ENCODE measurements around the gene NSUN4. TPM values are rescaled to one million over a fixed set of nuclear protein-coding genes. Genes with fewer than 3 reads are reported as not detected.

Gene NSUN4
- total RNA-seq, 1 donor from 2014 or later: 16.9 TPM

DNA sequence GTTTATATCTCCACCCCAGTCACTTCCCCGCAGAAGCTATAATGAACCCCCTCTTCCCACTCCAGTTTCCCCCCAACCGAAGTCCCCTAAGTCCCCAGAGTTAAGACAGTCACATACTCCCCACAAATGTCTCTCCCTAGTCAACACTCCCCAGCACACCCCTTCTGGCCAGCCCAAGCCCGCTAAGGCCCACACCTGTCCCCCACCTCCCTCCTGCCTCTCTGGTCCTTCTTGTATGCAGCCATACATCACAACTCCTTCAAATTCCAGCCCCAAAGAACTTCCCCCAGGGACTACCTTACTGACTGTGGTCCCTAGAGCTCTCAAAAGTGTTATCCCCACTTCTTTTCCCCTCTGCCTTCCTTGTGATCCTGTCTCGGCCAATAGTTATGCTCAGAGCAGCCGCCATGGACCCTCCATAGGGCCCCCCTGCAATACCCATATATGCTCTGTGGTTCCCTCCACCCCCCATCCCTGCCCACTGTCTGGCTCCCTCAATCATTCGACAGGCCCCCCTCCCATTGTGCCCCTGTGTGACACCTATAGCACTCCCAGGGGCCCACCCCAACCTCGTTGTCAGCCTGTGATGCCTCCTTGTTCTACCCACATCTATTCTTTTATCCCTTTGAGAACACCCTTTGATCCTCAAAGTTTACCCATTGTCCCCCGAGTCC, 2.2 kb downstream of the NSUN4 start:
- Histone ChIP-seq H3K79me2 (ENCODE audit: insufficient read depth, low read length) (peaks cover 33% of the 10 kb centered on the region), H3K9ac (ENCODE audit: low read length) (no peak overlapping the region), H3K36me3 (ENCODE audit: insufficient read depth, low read length) (peaks cover 9% of the 10 kb centered on the region), H2AFZ (ENCODE audit: low read depth, low read length) (no peak overlapping the region), H4K20me1 (ENCODE audit: insufficient read depth, low read length) (peaks cover 34% of the 10 kb centered on the region), H3K4me2 (ENCODE audit: low read length) (peak overlapping the region; percentile 96), H3K27ac (ENCODE audit: low read depth, low read length) (no peak overlapping the region), H3K4me3 (ENCODE audit: insufficient read depth, low read depth, low read length) (no peak overlapping the region), H3K9me3 (ENCODE audit: insufficient read depth, low read depth, low read length) (no peaks in the 10 kb centered on the region), H3K27me3 (ENCODE audit: insufficient read depth, low read length) (no peaks in the 10 kb centered on the region), H3K4me1 (ENCODE audit: insufficient read depth, low read length) (peaks cover 22% of the 10 kb centered on the region)
- Mint-ChIP-seq H3K4me3 (ENCODE audit: unreplicated experiment) (peak overlapping the region; percentile 97), H3K36me3 (ENCODE audit: low read depth, unreplicated experiment) (peaks cover 26% of the 10 kb centered on the region), H3K9me3 (ENCODE audit: unreplicated experiment) (no peaks in the 10 kb centered on the region), H3K27ac (ENCODE audit: unreplicated experiment) (peak overlapping the region; percentile 12), H3K4me1 (ENCODE audit: low read depth, unreplicated experiment) (peaks cover 15% of the 10 kb centered on the region), H3K27me3 (ENCODE audit: low read depth, unreplicated experiment) (peaks cover 2% of the 10 kb centered on the region)
- DNase-seq (ENCODE audit: low read depth): no peak
- FAIRE-seq: no peak
- no peak for TF ChIP-seq EZH2 (IDR thresholded peaks at IDR 0.05; ENCODE audit: insufficient read depth, low read length)
- TF ChIP-seq, protein P1, sequence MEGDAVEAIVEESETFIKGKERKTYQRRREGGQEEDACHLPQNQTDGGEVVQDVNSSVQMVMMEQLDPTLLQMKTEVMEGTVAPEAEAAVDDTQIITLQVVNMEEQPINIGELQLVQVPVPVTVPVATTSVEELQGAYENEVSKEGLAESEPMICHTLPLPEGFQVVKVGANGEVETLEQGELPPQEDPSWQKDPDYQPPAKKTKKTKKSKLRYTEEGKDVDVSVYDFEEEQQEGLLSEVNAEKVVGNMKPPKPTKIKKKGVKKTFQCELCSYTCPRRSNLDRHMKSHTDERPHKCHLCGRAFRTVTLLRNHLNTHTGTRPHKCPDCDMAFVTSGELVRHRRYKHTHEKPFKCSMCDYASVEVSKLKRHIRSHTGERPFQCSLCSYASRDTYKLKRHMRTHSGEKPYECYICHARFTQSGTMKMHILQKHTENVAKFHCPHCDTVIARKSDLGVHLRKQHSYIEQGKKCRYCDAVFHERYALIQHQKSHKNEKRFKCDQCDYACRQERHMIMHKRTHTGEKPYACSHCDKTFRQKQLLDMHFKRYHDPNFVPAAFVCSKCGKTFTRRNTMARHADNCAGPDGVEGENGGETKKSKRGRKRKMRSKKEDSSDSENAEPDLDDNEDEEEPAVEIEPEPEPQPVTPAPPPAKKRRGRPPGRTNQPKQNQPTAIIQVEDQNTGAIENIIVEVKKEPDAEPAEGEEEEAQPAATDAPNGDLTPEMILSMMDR (IDR thresholded peaks at IDR 0.05; ENCODE audit: insufficient read depth, low read depth, low read length): no peak

DNA sequence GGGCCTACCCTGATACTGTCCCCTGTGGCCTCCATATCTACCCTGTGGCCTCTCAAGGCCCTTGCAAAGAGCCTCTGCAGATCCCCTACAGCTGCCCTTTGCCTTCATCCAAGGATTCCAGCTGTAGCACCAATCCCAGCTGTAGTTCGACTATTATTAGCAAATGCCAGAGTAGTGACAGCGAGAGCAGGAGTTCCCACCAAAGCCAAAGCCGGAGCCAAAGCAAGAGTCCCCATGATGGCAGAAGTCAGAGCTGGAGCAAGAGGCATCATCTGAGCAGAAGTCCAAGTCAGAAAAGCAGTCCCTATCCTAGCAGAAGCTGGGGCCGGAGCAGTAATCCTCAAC, 2.7 kb downstream of the NSUN4 start:
- Mint-ChIP-seq H3K36me3 (ENCODE audit: low read depth, unreplicated experiment) (peaks cover 30% of the 10 kb centered on the region), H3K9me3 (ENCODE audit: unreplicated experiment) (no peaks in the 10 kb centered on the region), H3K27ac (ENCODE audit: unreplicated experiment) (no peak overlapping the region), H3K4me3 (ENCODE audit: unreplicated experiment) (no peak overlapping the region), H3K27me3 (ENCODE audit: low read depth, unreplicated experiment) (peaks cover 2% of the 10 kb centered on the region), H3K4me1 (ENCODE audit: low read depth, unreplicated experiment) (peaks cover 15% of the 10 kb centered on the region)
- Histone ChIP-seq H3K9ac (ENCODE audit: low read length) (no peak overlapping the region), H3K36me3 (ENCODE audit: insufficient read depth, low read length) (peaks cover 9% of the 10 kb centered on the region), H3K4me1 (ENCODE audit: insufficient read depth, low read length) (peaks cover 22% of the 10 kb centered on the region), H3K4me2 (ENCODE audit: low read length) (no peak overlapping the region), H3K79me2 (ENCODE audit: insufficient read depth, low read length) (peaks cover 33% of the 10 kb centered on the region), H4K20me1 (ENCODE audit: insufficient read depth, low read length) (peaks cover 34% of the 10 kb centered on the region), H3K27ac (ENCODE audit: low read depth, low read length) (no peak overlapping the region), H3K27me3 (ENCODE audit: insufficient read depth, low read length) (no peaks in the 10 kb centered on the region), H2AFZ (ENCODE audit: low read depth, low read length) (no peak overlapping the region), H3K9me3 (ENCODE audit: insufficient read depth, low read depth, low read length) (no peaks in the 10 kb centered on the region), H3K4me3 (ENCODE audit: insufficient read depth, low read depth, low read length) (no peak overlapping the region)
- FAIRE-seq: no peak
- no peak for DNase-seq (ENCODE audit: low read depth)
- TF ChIP-seq, protein P1 (IDR thresholded peaks at IDR 0.05; ENCODE audit: insufficient read depth, low read depth, low read length): no peak
- no peak for TF ChIP-seq EZH2 (IDR thresholded peaks at IDR 0.05; ENCODE audit: insufficient read depth, low read length)

DNA sequence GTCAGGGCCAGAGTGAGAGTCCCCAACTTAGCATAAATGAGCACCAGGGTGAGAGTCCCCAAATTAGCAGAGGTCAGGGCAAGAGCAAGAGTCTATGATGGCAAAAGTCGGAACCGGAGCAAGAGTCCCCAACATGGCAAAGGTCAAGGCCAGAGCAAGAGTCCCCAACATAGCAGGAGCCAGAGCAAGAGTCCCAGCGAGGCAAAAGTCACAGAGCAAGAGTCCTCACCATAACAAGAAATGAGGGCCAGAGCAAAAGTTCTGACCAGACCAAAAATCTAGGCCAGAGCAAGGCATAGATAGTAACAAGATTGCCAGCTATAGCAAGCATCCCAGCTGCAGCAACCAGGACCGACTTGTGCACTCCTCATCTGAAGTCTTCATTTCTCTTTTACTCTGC, 3.1 kb downstream of the NSUN4 start:
- H3K27me3 ChIP-seq (ENCODE audit: insufficient read depth, low read length): no peaks in the 10 kb centered on the region
- H3K79me2 ChIP-seq (ENCODE audit: insufficient read depth, low read length): peaks cover 33% of the 10 kb centered on the region
- no peak overlapping the region for H3K9ac ChIP-seq (ENCODE audit: low read length)
- Mint-ChIP-seq H3K27me3 (ENCODE audit: low read depth, unreplicated experiment) (peaks cover 2% of the 10 kb centered on the region), H3K9me3 (ENCODE audit: unreplicated experiment) (no peaks in the 10 kb centered on the region), H3K4me1 (ENCODE audit: low read depth, unreplicated experiment) (peaks cover 15% of the 10 kb centered on the region), H3K4me3 (ENCODE audit: unreplicated experiment) (no peak overlapping the region), H3K27ac (ENCODE audit: unreplicated experiment) (no peak overlapping the region), H3K36me3 (ENCODE audit: low read depth, unreplicated experiment) (peaks cover 30% of the 10 kb centered on the region)
- H3K36me3 ChIP-seq (ENCODE audit: insufficient read depth, low read length): peaks cover 9% of the 10 kb centered on the region
- H3K9me3 ChIP-seq (ENCODE audit: insufficient read depth, low read depth, low read length): no peaks in the 10 kb centered on the region
- no peak for DNase-seq (ENCODE audit: low read depth)
- peaks cover 34% of the 10 kb centered on the region for H4K20me1 ChIP-seq (ENCODE audit: insufficient read depth, low read length)
- no peak for TF ChIP-seq EZH2 (IDR thresholded peaks at IDR 0.05; ENCODE audit: insufficient read depth, low read length)
- TF ChIP-seq, protein P1 (IDR thresholded peaks at IDR 0.05; ENCODE audit: insufficient read depth, low read depth, low read length): no peak
- H2AFZ ChIP-seq (ENCODE audit: low read depth, low read length): no peak overlapping the region
- no peak overlapping the region for H3K4me2 ChIP-seq (ENCODE audit: low read length)
- no peak overlapping the region for H3K27ac ChIP-seq (ENCODE audit: low read depth, low read length)
- no peak for FAIRE-seq
- H3K4me1 ChIP-seq (ENCODE audit: insufficient read depth, low read length): peaks cover 22% of the 10 kb centered on the region
- no peak overlapping the region for H3K4me3 ChIP-seq (ENCODE audit: insufficient read depth, low read depth, low read length)
